ENCODE data around the gene CRYL1. TPM values are rescaled to one million over a fixed set of nuclear protein-coding genes. Genes with fewer than 3 reads are reported as not detected.
A peak's percentile ranks its signal among the peaks of the same experiment; 100 is the strongest.

The CRYL1 gene
- total and polyA plus RNA-seq, 3 experiments from 2014 or later, result 7.2 to 36.1 (median 7.8) TPM

DNA sequence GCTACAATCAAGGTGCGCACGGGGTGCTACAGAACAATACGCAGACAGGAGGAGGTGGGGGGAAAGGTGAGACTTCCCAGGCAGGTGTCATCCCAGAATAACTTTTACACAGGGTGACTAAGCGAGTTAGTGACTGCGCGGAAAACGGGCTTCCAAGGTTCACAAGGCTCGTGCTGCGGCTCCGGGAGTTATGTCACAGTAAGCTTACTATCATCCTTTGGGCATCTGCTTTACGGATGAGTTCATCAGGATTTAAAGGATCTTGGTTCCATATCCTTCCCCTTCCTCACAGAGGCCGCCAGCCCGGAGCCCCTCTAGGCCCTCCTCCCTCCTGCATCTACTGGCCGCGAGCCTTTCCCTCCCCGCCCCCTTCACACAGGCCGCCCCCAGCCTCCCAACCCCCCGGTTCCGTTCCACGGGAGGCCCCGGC is 40.8 kb upstream of the CRYL1 start:
- H3K4me1 ChIP-seq (ENCODE audit: insufficient read depth, low read length), result peaks cover 12% of the 10 kb centered on the region
- peak overlapping the region; percentile 78 for H3K4me3 ChIP-seq (ENCODE audit: low read length)
- Mint-ChIP-seq H3K27ac (peak overlapping the region; percentile 44 to 98 (median 92)), H3K36me3 (peaks cover 2 to 5% (median 3%) of the 10 kb centered on the region in 3 donors), H3K4me3 (peak overlapping the region; percentile 89 to 97 (median 92)), H3K4me1 (peaks cover 16 to 21% (median 18%) of the 10 kb centered on the region in 3 donors), H3K9me3 (peaks cover 0 to 4% (median 2%) of the 10 kb centered on the region in 5 donors), H3K27me3 (no peaks in the 10 kb centered on the region)
- no peaks in the 10 kb centered on the region for H3K9me3 ChIP-seq (ENCODE audit: low read length)
- CTCF ChIA-PET, result no interaction called here
- H3K36me3 ChIP-seq (ENCODE audit: insufficient read depth, low read length), result no peaks in the 10 kb centered on the region
- POLR2A ChIA-PET, result interaction anchor here (1.0 kb wide), 1 partner anchor 137 kb away, joined by 3 read pairs; the partner anchor contains the start of gene IL17D
- H3K27ac ChIP-seq (ENCODE audit: low read depth, low read length), result no peak overlapping the region
- peak in 1 of 5 donors; percentile 4 for DNase-seq
- H3K27me3 ChIP-seq (ENCODE audit: insufficient read depth, low read length, poor library complexity, severe bottlenecking), result no peaks in the 10 kb centered on the region

- Mint-ChIP-seq H3K4me1 (peaks cover 16 to 18% (median 18%) of the 10 kb centered on the region in 3 donors), H3K9me3 (peaks cover 0 to 4% (median 2%) of the 10 kb centered on the region in 5 donors), H3K36me3 (peaks cover 2 to 5% (median 3%) of the 10 kb centered on the region in 3 donors), H3K27ac (peak overlapping the region in 2 of 8 donors; percentile 71 to 72), H3K4me3 (peak overlapping the region; percentile 48 to 93 (median 76)), H3K27me3 (no peaks in the 10 kb centered on the region)
- H3K9me3 ChIP-seq (ENCODE audit: low read length), result no peaks in the 10 kb centered on the region
- ChIA-PET POLR2A (no interaction called here), CTCF (no interaction called here)
- H3K27me3 ChIP-seq (ENCODE audit: insufficient read depth, low read length, poor library complexity, severe bottlenecking), result no peaks in the 10 kb centered on the region
- DNase-seq, result no peak
- no peak overlapping the region for H3K4me3 ChIP-seq (ENCODE audit: low read length)
- H3K4me1 ChIP-seq (ENCODE audit: insufficient read depth, low read length), result peaks cover 12% of the 10 kb centered on the region
- H3K27ac ChIP-seq (ENCODE audit: low read depth, low read length), result no peak overlapping the region
- no peaks in the 10 kb centered on the region for H3K36me3 ChIP-seq (ENCODE audit: insufficient read depth, low read length)
Observed at GRCh38 chr13:20565115-20565736, 39.6 kb upstream of the CRYL1 start.

DNA sequence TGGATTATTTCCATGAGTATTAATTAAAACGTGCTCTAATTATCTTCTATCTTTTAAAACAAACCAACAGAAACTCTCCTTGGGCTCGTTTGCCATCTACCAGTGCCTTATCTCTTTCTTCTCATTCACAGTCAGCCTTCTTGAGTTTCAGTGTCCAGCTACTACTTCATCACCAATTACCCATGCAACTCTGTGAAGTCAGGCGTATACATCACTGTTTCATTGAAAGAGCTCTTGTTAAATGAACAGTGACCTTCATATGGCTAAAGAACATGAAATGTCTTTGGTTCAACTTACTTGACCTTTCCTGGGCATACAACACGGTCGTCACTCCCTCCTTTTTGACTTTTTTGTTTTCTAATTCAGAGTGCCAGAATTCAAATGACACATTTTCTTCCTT is 36.1 kb upstream of the CRYL1 start:
- Mint-ChIP-seq H3K27ac (no peak overlapping the region), H3K9me3 (peaks cover 0 to 4% (median 2%) of the 10 kb centered on the region in 5 donors), H3K27me3 (peaks cover 0 to 2% of the 10 kb centered on the region in 2 donors), H3K4me1 (peaks cover 4 to 7% (median 6%) of the 10 kb centered on the region in 3 donors), H3K4me3 (no peak overlapping the region), H3K36me3 (peaks cover 0 to 3% (median 2%) of the 10 kb centered on the region in 3 donors)
- H3K27me3 ChIP-seq (ENCODE audit: insufficient read depth, low read length, poor library complexity, severe bottlenecking), result no peaks in the 10 kb centered on the region
- no peak overlapping the region for H3K27ac ChIP-seq (ENCODE audit: low read depth, low read length)
- H3K36me3 ChIP-seq (ENCODE audit: insufficient read depth, low read length), result no peaks in the 10 kb centered on the region
- ChIA-PET POLR2A (no interaction called here), CTCF (no interaction called here)
- DNase-seq, result no peak
- H3K4me1 ChIP-seq (ENCODE audit: insufficient read depth, low read length), result peaks cover 4% of the 10 kb centered on the region
- no peak overlapping the region for H3K4me3 ChIP-seq (ENCODE audit: low read length)
- H3K9me3 ChIP-seq (ENCODE audit: low read length), result no peaks in the 10 kb centered on the region

DNA sequence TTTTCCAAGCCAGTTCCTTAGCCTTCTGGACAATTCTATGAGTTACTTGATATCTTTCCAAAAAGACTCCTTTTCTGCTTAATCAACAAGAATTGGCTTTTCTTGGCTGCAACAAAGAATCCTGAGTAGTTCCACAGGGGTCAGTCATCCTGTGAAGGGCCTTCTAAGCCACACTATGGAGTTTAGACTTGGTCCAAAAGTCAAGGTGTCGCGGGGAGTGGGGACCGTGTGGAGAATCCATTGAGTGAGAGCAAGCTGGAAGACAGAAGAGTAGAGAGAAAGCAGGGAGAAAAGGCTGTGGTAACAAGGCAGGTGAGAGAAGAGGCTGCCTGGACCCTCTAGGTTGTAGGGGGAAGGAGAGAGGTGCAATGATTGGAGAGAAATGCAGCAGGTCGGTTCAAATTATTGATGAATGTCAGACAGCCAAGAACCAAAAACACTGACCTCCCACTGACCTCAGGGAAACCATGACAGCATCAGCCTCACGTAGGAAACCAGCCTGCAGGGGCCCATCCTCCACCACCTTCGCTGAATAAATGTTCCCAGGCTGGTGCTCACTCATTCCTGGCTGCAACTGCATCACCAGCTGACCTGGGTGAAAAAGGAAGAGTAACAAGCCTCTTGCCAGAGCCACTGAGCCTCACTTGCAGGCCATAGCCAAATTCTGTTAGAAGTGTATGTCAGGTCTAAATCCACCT is 34.2 kb upstream of the CRYL1 start:
- POLR2A ChIA-PET, result no interaction called here
- H3K36me3 Mint-ChIP-seq, result no peaks in the 10 kb centered on the region
- CTCF ChIA-PET, result no interaction called here

GRCh38 chr13:20558982-20559381 is 33.3 kb upstream of the CRYL1 start:
- Mint-ChIP-seq H3K27me3 (peaks cover 0 to 2% of the 10 kb centered on the region in 2 donors), H3K9me3 (no peaks in the 10 kb centered on the region), H3K36me3 (no peaks in the 10 kb centered on the region), H3K4me3 (no peak overlapping the region), H3K27ac (no peak overlapping the region), H3K4me1 (no peaks in the 10 kb centered on the region)
- Histone ChIP-seq H3K4me3 (ENCODE audit: low read length) (no peak overlapping the region), H3K27ac (ENCODE audit: low read depth, low read length) (no peak overlapping the region), H3K4me1 (ENCODE audit: insufficient read depth, low read length) (no peaks in the 10 kb centered on the region), H3K27me3 (ENCODE audit: insufficient read depth, low read length, poor library complexity, severe bottlenecking) (no peaks in the 10 kb centered on the region), H3K36me3 (ENCODE audit: insufficient read depth, low read length) (no peaks in the 10 kb centered on the region), H3K9me3 (ENCODE audit: low read length) (no peaks in the 10 kb centered on the region)
- POLR2A ChIA-PET, result no interaction called here
- no peak for DNase-seq
- CTCF ChIA-PET, result no interaction called here

More for the DNA sequence above, 34.2 kb upstream of the CRYL1 start:
- no peak overlapping the region for H3K4me3 Mint-ChIP-seq
- no peaks in the 10 kb centered on the region for H3K4me1 ChIP-seq (ENCODE audit: insufficient read depth, low read length)
- no peaks in the 10 kb centered on the region for H3K36me3 ChIP-seq (ENCODE audit: insufficient read depth, low read length)
- H3K9me3 Mint-ChIP-seq, result peaks cover 0 to 3% (median 0%) of the 10 kb centered on the region in 5 donors
- H3K27me3 ChIP-seq (ENCODE audit: insufficient read depth, low read length, poor library complexity, severe bottlenecking), result no peaks in the 10 kb centered on the region
- H3K4me1 Mint-ChIP-seq, result no peaks in the 10 kb centered on the region
- H3K27ac Mint-ChIP-seq, result no peak overlapping the region
- no peak for DNase-seq
- H3K27ac ChIP-seq (ENCODE audit: low read depth, low read length), result no peak overlapping the region
- H3K27me3 Mint-ChIP-seq, result peaks cover 0 to 2% of the 10 kb centered on the region in 2 donors
- no peak overlapping the region for H3K4me3 ChIP-seq (ENCODE audit: low read length)
- H3K9me3 ChIP-seq (ENCODE audit: low read length), result no peaks in the 10 kb centered on the region

DNA sequence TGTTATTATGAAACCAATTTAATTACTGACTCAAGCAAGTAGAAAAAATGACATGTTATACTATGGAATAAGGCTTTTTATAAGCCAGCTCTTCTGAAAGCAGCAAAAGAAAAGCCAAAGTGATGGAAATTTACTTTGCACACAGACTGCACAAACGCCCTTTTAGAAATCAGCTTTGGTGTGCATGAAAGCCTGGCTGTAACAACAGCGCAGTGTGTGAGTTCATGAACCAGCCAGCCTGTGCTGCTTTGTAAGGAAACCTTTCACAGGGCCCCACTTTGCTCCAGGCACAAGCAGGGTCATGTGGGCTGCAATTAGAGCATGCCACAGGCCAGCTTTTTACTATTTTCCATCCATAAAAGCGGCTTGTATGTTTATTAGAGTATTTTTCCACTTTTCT is 27.7 kb upstream of the CRYL1 start:
- Histone ChIP-seq H3K27me3 (ENCODE audit: insufficient read depth, low read length, poor library complexity, severe bottlenecking) (no peaks in the 10 kb centered on the region), H3K4me3 (ENCODE audit: low read length) (no peak overlapping the region), H3K9me3 (ENCODE audit: low read length) (no peaks in the 10 kb centered on the region), H3K27ac (ENCODE audit: low read depth, low read length) (no peak overlapping the region), H3K36me3 (ENCODE audit: insufficient read depth, low read length) (no peaks in the 10 kb centered on the region), H3K4me1 (ENCODE audit: insufficient read depth, low read length) (no peaks in the 10 kb centered on the region)
- Mint-ChIP-seq H3K27ac (no peak overlapping the region), H3K27me3 (peaks cover 0 to 2% of the 10 kb centered on the region in 2 donors), H3K36me3 (no peaks in the 10 kb centered on the region), H3K4me1 (no peaks in the 10 kb centered on the region), H3K4me3 (no peak overlapping the region), H3K9me3 (no peaks in the 10 kb centered on the region)
- ChIA-PET POLR2A (no interaction called here), CTCF (no interaction called here)
- DNase-seq, result no peak

GRCh38 chr13:20550799-20551198 is 25.1 kb upstream of the CRYL1 start:
- Mint-ChIP-seq H3K9me3 (no peaks in the 10 kb centered on the region), H3K4me1 (peaks cover 11 to 16% (median 11%) of the 10 kb centered on the region in 3 donors), H3K36me3 (no peaks in the 10 kb centered on the region), H3K4me3 (no peak overlapping the region), H3K27ac (peak overlapping the region in 1 of 8 donors; percentile 81), H3K27me3 (no peaks in the 10 kb centered on the region)
- CTCF ChIA-PET, result no interaction called here
- Histone ChIP-seq H3K4me3 (ENCODE audit: low read length) (no peak overlapping the region), H3K27me3 (ENCODE audit: insufficient read depth, low read length, poor library complexity, severe bottlenecking) (no peaks in the 10 kb centered on the region), H3K4me1 (ENCODE audit: insufficient read depth, low read length) (no peaks in the 10 kb centered on the region), H3K9me3 (ENCODE audit: low read length) (no peaks in the 10 kb centered on the region), H3K36me3 (ENCODE audit: insufficient read depth, low read length) (no peaks in the 10 kb centered on the region), H3K27ac (ENCODE audit: low read depth, low read length) (no peak overlapping the region)
- DNase-seq, result no peak
- POLR2A ChIA-PET, result no interaction called here

GRCh38 chr13:20547479-20547908 is 21.8 kb upstream of the CRYL1 start:
- no peaks in the 10 kb centered on the region for H3K9me3 ChIP-seq (ENCODE audit: low read length)

More at GRCh38 chr13:20547479-20547908, 21.8 kb upstream of the CRYL1 start:
- Histone ChIP-seq H3K36me3 (ENCODE audit: insufficient read depth, low read length) (no peaks in the 10 kb centered on the region), H3K27ac (ENCODE audit: low read depth, low read length) (no peak overlapping the region), H3K4me3 (ENCODE audit: low read length) (no peak overlapping the region), H3K4me1 (ENCODE audit: insufficient read depth, low read length) (no peaks in the 10 kb centered on the region), H3K27me3 (ENCODE audit: insufficient read depth, low read length, poor library complexity, severe bottlenecking) (no peaks in the 10 kb centered on the region)
- Mint-ChIP-seq H3K9me3 (no peaks in the 10 kb centered on the region), H3K27ac (peak overlapping the region in 1 of 8 donors; percentile 8), H3K4me1 (peaks cover 11 to 16% (median 16%) of the 10 kb centered on the region in 3 donors), H3K4me3 (peak overlapping the region in 1 of 7 donors; percentile 20), H3K27me3 (no peaks in the 10 kb centered on the region), H3K36me3 (no peaks in the 10 kb centered on the region)
- no peak for DNase-seq
- ChIA-PET CTCF (no interaction called here), POLR2A (no interaction called here)

Data from CD8-positive, alpha-beta memory T cell (primary cell).